ENCODE measurements around the gene FLYWCH2.
A peak's percentile ranks its signal among the peaks of the same experiment; 100 is the strongest.

FLYWCH2 gene

GRCh38 chr16:2835638-2836493, 47.1 kb upstream of the FLYWCH2 start (continued):
- TF ChIP-seq PRDM2 (tag by site-specific recombination; IDR thresholded peaks at IDR 0.05; ENCODE audit: borderline replicate concordance) (no peak), SP2 (tag by site-specific recombination; IDR thresholded peaks at IDR 0.05) (peak; percentile 50), ZNF660 (tag by site-specific recombination; IDR thresholded peaks at IDR 0.05) (no peak), PATZ1 (tag by site-specific recombination; IDR thresholded peaks at IDR 0.05) (peak; percentile 71), ZNF362 (tag by site-specific recombination; IDR thresholded peaks at IDR 0.05) (0 out of 2 replicates have a peak, but pooled peaks have one; percentile 23), ZNF544 (tag by site-specific recombination; IDR thresholded peaks at IDR 0.05) (no peak), ZNF449 (tag by site-specific recombination; IDR thresholded peaks at IDR 0.05) (no peak), ZNF2 (tag by site-specific recombination; IDR thresholded peaks at IDR 0.05) (no peak), ZNF624 (tag by site-specific recombination; IDR thresholded peaks at IDR 0.05) (no peak), ZNF830 (tag by site-specific recombination; IDR thresholded peaks at IDR 0.05; ENCODE audit: low read depth) (no peak), SCRT1 (tag by site-specific recombination; IDR thresholded peaks at IDR 0.05; ENCODE audit: borderline replicate concordance) (no peak), ZNF24 (tag by site-specific recombination; IDR thresholded peaks at IDR 0.05) (peak; percentile 73; the same call in 1 of the 2 replicates), KLF10 (tag by site-specific recombination; IDR thresholded peaks at IDR 0.05) (no peak), ZNF366 (tag by site-specific recombination; conservative IDR thresholded peaks at IDR 0.05) (peak; percentile 86), ZNF23 (tag by site-specific recombination; IDR thresholded peaks at IDR 0.05; ENCODE audit: borderline replicate concordance) (no peak), GLIS1 (tag by site-specific recombination; IDR thresholded peaks at IDR 0.05) (peak; percentile 27; the same call in 1 of the 2 replicates), ZNF549 (tag by site-specific recombination; IDR thresholded peaks at IDR 0.05) (no peak), ZNF398 (tag by site-specific recombination; IDR thresholded peaks at IDR 0.05) (peak; percentile 65), ZNF311 (tag by site-specific recombination; IDR thresholded peaks at IDR 0.05; ENCODE audit: borderline replicate concordance) (no peak), ZFHX2 (tag by site-specific recombination; conservative IDR thresholded peaks at IDR 0.05) (peak; percentile 59; the same call in 1 of the 2 replicates), ZNF10 (tag by site-specific recombination; IDR thresholded peaks at IDR 0.05) (0 out of 2 replicates have a peak, but pooled peaks have one; percentile 50), ZFP37 (tag by site-specific recombination; IDR thresholded peaks at IDR 0.05) (peak; percentile 69), ZIC2 (tag by site-specific recombination; IDR thresholded peaks at IDR 0.05) (no peak), SP7 (tag by site-specific recombination; IDR thresholded peaks at IDR 0.05) (peak; percentile 87), WT1 (tag by site-specific recombination; IDR thresholded peaks at IDR 0.05) (no peak), ZNF404 (tag by site-specific recombination; IDR thresholded peaks at IDR 0.05) (no peak), KLF8 (tag by site-specific recombination; IDR thresholded peaks at IDR 0.05) (no peak)

Data from HEK293 (cell line).